Neural cell (in vitro differentiated cells): ENCODE results near the gene DOK7. TPM values are rescaled to one million over a fixed set of nuclear protein-coding genes. Genes with fewer than 3 reads are reported as not detected.

Experiments used
- H2AFZ ChIP-seq: fragments of 200-600, 300-800 bp; sonication (generic), shearing (Covaris generic); 2 replicates; pipeline ENCODE4 v1.6.0; 2014; ENCODE audit warnings: low read depth, mild to moderate bottlenecking, antibody characterized with exemption, low read length, moderate library complexity
- H3F3A ChIP-seq: fragments of 200-600 bp; shearing (Covaris generic); 2 replicates; pipeline ENCODE4 v1.6.1; 2016; ENCODE audit warnings: mild to moderate bottlenecking, moderate library complexity, mixed read lengths, antibody characterized with exemption, low read length; ENCODE audit not compliant: insufficient read depth, poor library complexity, severe bottlenecking
- H3K27ac ChIP-seq: fragments of 200-600, 300-800 bp; sonication (generic), shearing (Covaris generic); 2 replicates; pipeline ENCODE4 v1.5.1; 2014; ENCODE audit warnings: mild to moderate bottlenecking, low read length, moderate library complexity
- H3K27me3 ChIP-seq: fragments of 300-800, 200-600 bp; sonication (generic), shearing (Covaris generic); 2 replicates; pipeline ENCODE4 v1.6.0; 2014; ENCODE audit warnings: mild to moderate bottlenecking, low read depth, low read length, moderate library complexity; ENCODE audit not compliant: insufficient read depth
- H3K36me3 ChIP-seq: fragments of 300-800, 200-600 bp; sonication (generic), shearing (Covaris generic); 2 replicates; pipeline ENCODE4 v1.5.1; 2014; ENCODE audit warnings: mild to moderate bottlenecking, antibody characterized with exemption, low read length, moderate library complexity; ENCODE audit not compliant: insufficient read depth
- H3K4me2 ChIP-seq: fragments of 300-800, 200-600 bp; sonication (generic), shearing (Covaris generic); 2 replicates; pipeline ENCODE4 v1.6.0; 2014; ENCODE audit warnings: mild to moderate bottlenecking, low read length
- H3K4me3 ChIP-seq: fragments of 300-800, 200-600 bp; sonication (generic), shearing (Covaris generic); 2 replicates; pipeline ENCODE4 v1.5.1; 2014; ENCODE audit warnings: mild to moderate bottlenecking, low read length, moderate library complexity
- H3K79me2 ChIP-seq: fragments of 200-600 bp; shearing (Covaris generic); replicated peaks from 2 replicates; pipeline ENCODE4 v1.6.0; 2014; ENCODE audit warnings: mild to moderate bottlenecking, low read length, moderate library complexity; ENCODE audit not compliant: insufficient read depth
- H3K9ac ChIP-seq: fragments of 300-800, 200-600 bp; sonication (generic), shearing (Covaris generic); 2 replicates; pipeline ENCODE4 v1.6.1; 2016; ENCODE audit warnings: mild to moderate bottlenecking, low read length, mixed read lengths
- H3K9me2 ChIP-seq: fragments of 200-600 bp; shearing (Covaris generic); 2 replicates; pipeline ENCODE4 v1.6.1; 2016; ENCODE audit warnings: mild to moderate bottlenecking, low read length, mixed read lengths; ENCODE audit not compliant: insufficient read depth
- H3K9me3 ChIP-seq: fragments of 200-600, 300-800 bp; sonication (generic), shearing (Covaris generic); 2 replicates; pipeline ENCODE4 v1.6.1; 2016; ENCODE audit warnings: mild to moderate bottlenecking, mixed run types, low read length, moderate library complexity, mixed read lengths
- H4K20me1 ChIP-seq: fragments of 200-600 bp; shearing (Covaris generic); 2 replicates; pipeline ENCODE4 v1.6.1; 2016; ENCODE audit warnings: mild to moderate bottlenecking, mixed run types; ENCODE audit not compliant: insufficient read depth
- CTCF ChIP-seq: fragments of 450-650 bp; IDR thresholded peaks from 2 replicates; pipeline ENCODE4 v1.5.1; 2014; ENCODE audit warnings: antibody characterized with exemption, mild to moderate bottlenecking, moderate library complexity; ENCODE audit not compliant: poor library complexity, severe bottlenecking
- EP300 ChIP-seq: fragments of 450-650 bp; conservative IDR thresholded peaks from 2 replicates; pipeline ENCODE4 v1.6.1; 2014; ENCODE audit warnings: antibody characterized with exemption, mild to moderate bottlenecking, moderate library complexity; ENCODE audit not compliant: poor library complexity, severe bottlenecking
- EZH2 ChIP-seq: fragments of 200-600, 300-800 bp; shearing (Covaris generic), sonication (generic); IDR thresholded peaks from 2 replicates; pipeline ENCODE4 v1.6.1; 2014; ENCODE audit warnings: antibody characterized with exemption, low read length, borderline replicate concordance, mild to moderate bottlenecking; ENCODE audit not compliant: insufficient read depth, poor library complexity, severe bottlenecking
- MXI1 ChIP-seq: fragments of 450-650 bp; conservative IDR thresholded peaks from 2 replicates; pipeline ENCODE4 v1.6.1; 2014; ENCODE audit warnings: antibody characterized with exemption, mild to moderate bottlenecking; ENCODE audit not compliant: poor library complexity, severe bottlenecking
- POLR2AphosphoS5 ChIP-seq: IDR thresholded peaks from 2 replicates; pipeline ENCODE4 v1.6.1; 2012
- RAD21 ChIP-seq: fragments of 450-650 bp; conservative IDR thresholded peaks from 2 replicates; pipeline ENCODE4 v1.6.1; 2014; ENCODE audit warnings: antibody characterized with exemption, mild to moderate bottlenecking, moderate library complexity
- REST ChIP-seq: IDR thresholded peaks from 2 replicates; pipeline ENCODE4 v1.6.1; 2012; ENCODE audit warnings: borderline replicate concordance
- SMC3 ChIP-seq: fragments of 450-650 bp; conservative IDR thresholded peaks from 2 replicates; pipeline ENCODE4 v1.6.1; 2014; ENCODE audit warnings: antibody characterized with exemption, mild to moderate bottlenecking, moderate library complexity; ENCODE audit not compliant: poor library complexity
- TAF1 ChIP-seq: IDR thresholded peaks from 2 replicates; pipeline ENCODE4 v1.6.1; 2012; ENCODE audit warnings: low read depth
- polyA plus RNA-seq: library from polyadenylated mRNA; depleted of rRNA; stranded (reverse); fragments of >200 nt; gene quantifications from 2 replicates; pipeline ENCODE4 v1.2.3, GENCODE V29; 2014

The DOK7 gene
- polyA plus RNA-seq, 1 donor from 2014 or later = 0.66 TPM

GRCh38 chr4:3491681-3492405, 28.7 kb downstream of the DOK7 start:
- Histone ChIP-seq H3K27me3 (no peaks in the 10 kb centered on the region), H3K4me2 (no peak overlapping the region)

More at GRCh38 chr4:3491681-3492405, 28.7 kb downstream of the DOK7 start:
- Histone ChIP-seq H3K9me2 (no peaks in the 10 kb centered on the region), H3K4me3 (no peak overlapping the region), H3F3A (no peaks in the 10 kb centered on the region), H3K9me3 (no peaks in the 10 kb centered on the region), H3K27ac (no peak overlapping the region), H2AFZ (no peak overlapping the region), H3K9ac (no peak overlapping the region), H3K36me3 (no peaks in the 10 kb centered on the region), H4K20me1 (no peaks in the 10 kb centered on the region), H3K79me2 (no peaks in the 10 kb centered on the region)
- TF ChIP-seq RAD21 = no peak
- TF ChIP-seq TAF1 = no peak
- no peak for TF ChIP-seq POLR2AphosphoS5
- no peak for TF ChIP-seq EZH2
- no peak for TF ChIP-seq MXI1
- no peak for TF ChIP-seq CTCF
- TF ChIP-seq EP300 = no peak
- TF ChIP-seq REST = no peak
- no peak for TF ChIP-seq SMC3
